Mammary epithelial cell (primary cell): ENCODE measurements around the gene MYL5.

Experiments used
- CTCF ChIP-seq, 2 donors: IDR thresholded peaks in 1 of 2; conservative IDR thresholded peaks in 1 of 2; 2 replicates each; pipeline ENCODE4 v1.5.1; 2011 to 2012; ENCODE audit warnings: inconsistent platforms in 2 of 2, low read length in 2 of 2, mild to moderate bottlenecking in 2 of 2, control low read depth in 1 of 2, low read depth in 1 of 2; ENCODE audit not compliant: insufficient read depth in 1 of 2; ENCODE audit errors: extremely low read depth in 1 of 2
- EZH2 ChIP-seq: IDR thresholded peaks from 2 replicates; pipeline ENCODE4 v1.6.1; 2012; ENCODE audit warnings: low read length, inconsistent platforms, borderline replicate concordance

- no peak for TF ChIP-seq CTCF (conservative IDR thresholded peaks at IDR 0.05 in 1 of 2, IDR thresholded peaks at IDR 0.05 in 1 of 2; ENCODE audit: extremely low read depth in 1 of 2, insufficient read depth in 1 of 2, low read depth in 1 of 2, low read length in 2 of 2)
- TF ChIP-seq EZH2: no peak
These were observed 4.8 kb downstream of the MYL5 start for GRCh38 chr4:679104-679481.
